Bronchial epithelial cell (primary cell): ENCODE data around the gene CD96. TPM values are rescaled to one million over a fixed set of nuclear protein-coding genes. Genes with fewer than 3 reads are reported as not detected.
"Not testable (repeated sequence)": the region's sequence is repeated elsewhere in the genome, so short reads cannot be mapped to it uniquely, and the experiment has no call there.

Experiments used
- DNase-seq: peaks from one replicate; pipeline ENCODE4 v3.0.0-alpha.2; 2010; ENCODE audit warnings: low read depth
- FAIRE-seq: peaks from 2 replicates; lab custom pipeline; 2011; peaks lifted over from hg19 to GRCh38; lab: Jason Lieb, UNC
- H3K27me3 ChIP-seq: 2 replicates; pipeline ENCODE4 v1.5.1; 2011; ENCODE audit warnings: low read length; ENCODE audit not compliant: control insufficient read depth, insufficient read depth
- H3K36me3 ChIP-seq: 2 replicates; pipeline ENCODE4 v1.5.1; 2011; ENCODE audit warnings: low read length; ENCODE audit not compliant: control insufficient read depth, insufficient read depth
- H3K4me3 ChIP-seq: 2 replicates; pipeline ENCODE4 v1.5.1; 2011; ENCODE audit warnings: mild to moderate bottlenecking, low read depth, low read length, control low read depth
- total RNA-seq: library from RNA; depleted of rRNA; stranded (reverse); fragments of >200 nt; gene quantifications from 2 replicates; pipeline ENCODE4 v1.2.1, GENCODE V29; 2014
- TF ChIP-seq, protein P1 (sequence below): IDR thresholded peaks from 2 replicates; pipeline ENCODE4 v1.5.1; 2011; ENCODE audit warnings: mild to moderate bottlenecking, moderate library complexity, low read length, control low read depth, inconsistent platforms; ENCODE audit not compliant: insufficient read depth, severe bottlenecking

The CD96 gene
- total RNA-seq, 1 donor from 2014 or later = not detected

DNA sequence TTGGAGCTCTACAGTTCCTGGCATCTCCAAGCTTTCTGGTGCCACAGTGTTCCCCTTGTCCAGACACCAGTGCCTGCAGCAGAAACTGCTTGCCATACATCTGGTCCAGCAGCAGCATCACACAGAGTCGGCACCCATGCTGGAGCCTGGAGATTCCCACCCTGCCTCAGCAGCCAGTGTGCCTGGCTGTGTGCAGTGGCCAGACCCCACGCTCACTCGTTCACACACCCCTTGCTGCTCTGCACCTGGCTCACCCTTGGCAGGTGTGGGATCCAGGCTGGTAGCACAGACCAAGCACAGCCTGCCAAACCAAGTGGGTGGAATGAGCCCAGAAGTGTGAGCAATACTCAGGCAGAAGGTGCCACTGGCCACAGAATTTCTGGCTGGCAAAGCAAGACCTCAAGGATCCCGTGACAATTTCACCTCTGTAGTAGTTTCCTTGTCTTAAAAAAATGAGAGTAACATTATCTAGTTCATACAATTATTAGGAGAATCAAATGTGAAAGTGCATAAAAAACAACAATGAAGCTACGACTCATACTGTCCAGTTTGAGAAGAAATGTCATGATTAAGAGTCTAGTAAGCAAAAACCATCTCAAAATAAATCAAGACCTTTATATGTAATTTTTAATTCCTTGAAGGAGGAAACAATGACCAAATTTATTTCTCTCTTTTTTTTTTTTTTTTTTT, 76.1 kb downstream of the CD96 start:
- no peak for FAIRE-seq
- TF ChIP-seq, protein P1, sequence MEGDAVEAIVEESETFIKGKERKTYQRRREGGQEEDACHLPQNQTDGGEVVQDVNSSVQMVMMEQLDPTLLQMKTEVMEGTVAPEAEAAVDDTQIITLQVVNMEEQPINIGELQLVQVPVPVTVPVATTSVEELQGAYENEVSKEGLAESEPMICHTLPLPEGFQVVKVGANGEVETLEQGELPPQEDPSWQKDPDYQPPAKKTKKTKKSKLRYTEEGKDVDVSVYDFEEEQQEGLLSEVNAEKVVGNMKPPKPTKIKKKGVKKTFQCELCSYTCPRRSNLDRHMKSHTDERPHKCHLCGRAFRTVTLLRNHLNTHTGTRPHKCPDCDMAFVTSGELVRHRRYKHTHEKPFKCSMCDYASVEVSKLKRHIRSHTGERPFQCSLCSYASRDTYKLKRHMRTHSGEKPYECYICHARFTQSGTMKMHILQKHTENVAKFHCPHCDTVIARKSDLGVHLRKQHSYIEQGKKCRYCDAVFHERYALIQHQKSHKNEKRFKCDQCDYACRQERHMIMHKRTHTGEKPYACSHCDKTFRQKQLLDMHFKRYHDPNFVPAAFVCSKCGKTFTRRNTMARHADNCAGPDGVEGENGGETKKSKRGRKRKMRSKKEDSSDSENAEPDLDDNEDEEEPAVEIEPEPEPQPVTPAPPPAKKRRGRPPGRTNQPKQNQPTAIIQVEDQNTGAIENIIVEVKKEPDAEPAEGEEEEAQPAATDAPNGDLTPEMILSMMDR = no peak
- no peak overlapping the region for H3K4me3 ChIP-seq
- no peaks in the 10 kb centered on the region for H3K36me3 ChIP-seq
- DNase-seq = peak; percentile 20
- no peaks in the 10 kb centered on the region for H3K27me3 ChIP-seq

DNA sequence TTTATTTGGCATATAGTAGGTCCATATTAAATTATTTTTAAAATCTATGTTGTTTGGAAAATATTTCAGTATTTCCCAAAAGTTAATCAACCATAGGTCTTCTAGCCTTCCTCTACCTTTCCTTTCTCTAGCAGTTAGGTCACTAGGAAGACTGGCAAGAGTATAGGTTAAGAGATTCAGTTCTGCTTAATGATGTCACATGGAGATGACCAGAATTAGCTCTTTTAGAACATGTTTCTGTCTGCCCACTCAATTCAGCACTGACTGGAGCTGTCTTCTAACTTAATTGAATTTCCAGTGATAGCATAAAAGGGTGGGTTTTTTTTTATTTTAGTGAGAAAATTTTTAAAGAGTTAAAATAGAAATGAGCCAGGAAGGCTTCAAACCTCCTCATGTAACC, 76.9 kb downstream of the CD96 start:
- TF ChIP-seq, protein P1 = no peak
- DNase-seq = no peak
- FAIRE-seq = no peak
- Histone ChIP-seq H3K4me3 (no peak overlapping the region), H3K36me3 (no peaks in the 10 kb centered on the region), H3K27me3 (no peaks in the 10 kb centered on the region)

DNA sequence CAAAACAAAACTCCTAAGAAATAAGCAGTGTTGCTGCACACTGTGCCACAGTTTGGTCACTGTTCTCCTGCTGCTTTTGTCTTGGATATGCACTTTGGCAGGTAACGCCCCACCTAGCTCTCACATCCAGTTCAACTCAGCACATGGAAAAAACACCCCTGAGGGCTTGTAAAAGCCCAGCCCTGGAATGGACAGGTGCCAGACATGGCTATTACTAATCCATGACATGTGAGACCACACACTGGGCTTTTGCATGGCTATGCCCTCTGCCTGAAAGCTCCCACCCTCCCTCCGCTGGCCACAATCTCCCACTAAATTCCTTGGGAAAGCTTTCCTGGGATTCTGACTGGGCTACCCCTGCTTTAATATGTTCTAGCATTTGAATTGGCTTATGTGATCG, 77.8 kb downstream of the CD96 start:
- Histone ChIP-seq H3K4me3 (no peak overlapping the region), H3K36me3 (no peaks in the 10 kb centered on the region), H3K27me3 (no peaks in the 10 kb centered on the region)
- peak; percentile 82 for DNase-seq
- no peak for FAIRE-seq
- TF ChIP-seq, protein P1 = no peak

DNA sequence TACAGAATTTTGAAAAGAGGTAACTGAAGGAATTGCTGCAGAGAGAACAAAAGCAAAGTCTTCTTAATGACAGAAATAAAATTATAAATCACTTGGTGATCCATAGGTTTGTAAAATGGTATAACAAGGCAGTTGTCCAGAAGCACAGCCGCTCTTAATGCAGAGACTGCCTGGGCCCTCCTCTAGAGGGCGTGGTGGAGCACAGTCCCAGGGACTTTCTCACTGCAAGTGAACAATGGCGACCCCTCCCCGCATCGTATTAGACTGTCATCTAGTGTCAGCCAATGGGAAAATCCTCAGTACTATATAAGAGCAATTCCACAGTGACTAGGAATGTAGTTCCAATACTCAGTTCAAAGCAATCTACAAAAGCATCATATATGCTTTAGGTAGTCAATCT, 79.5 kb downstream of the CD96 start:
- Histone ChIP-seq H3K4me3 (no peak overlapping the region), H3K36me3 (no peaks in the 10 kb centered on the region), H3K27me3 (no peaks in the 10 kb centered on the region)
- TF ChIP-seq, protein P1 = peak; percentile 44
- DNase-seq = peak; percentile 17
- FAIRE-seq = no peak

DNA sequence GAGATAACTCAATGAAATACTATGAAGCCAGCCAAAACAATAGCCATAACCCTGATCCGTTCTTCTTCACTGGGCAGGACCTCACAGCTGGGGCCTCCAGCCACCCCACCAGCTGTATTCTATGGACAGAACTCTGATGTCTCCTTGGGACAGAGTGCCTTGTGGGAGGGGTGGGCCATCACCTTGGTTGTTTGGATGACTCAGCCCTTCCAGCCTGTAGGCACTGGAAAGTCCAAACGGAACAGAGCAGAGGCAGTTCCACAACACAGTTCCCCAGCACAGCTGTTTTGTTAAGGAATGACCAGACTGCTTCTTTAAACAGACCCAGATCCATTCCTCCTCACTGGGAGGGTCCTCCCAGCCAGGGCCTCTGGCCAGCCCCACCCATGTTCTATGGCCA, 85.1 kb downstream of the CD96 start:
- FAIRE-seq (peak; percentile 18), DNase-seq (peak; percentile 49)
- Histone ChIP-seq H3K36me3 (no peaks in the 10 kb centered on the region), H3K27me3 (no peaks in the 10 kb centered on the region), H3K4me3 (no peak overlapping the region)
- TF ChIP-seq, protein P1 = no peak

DNA sequence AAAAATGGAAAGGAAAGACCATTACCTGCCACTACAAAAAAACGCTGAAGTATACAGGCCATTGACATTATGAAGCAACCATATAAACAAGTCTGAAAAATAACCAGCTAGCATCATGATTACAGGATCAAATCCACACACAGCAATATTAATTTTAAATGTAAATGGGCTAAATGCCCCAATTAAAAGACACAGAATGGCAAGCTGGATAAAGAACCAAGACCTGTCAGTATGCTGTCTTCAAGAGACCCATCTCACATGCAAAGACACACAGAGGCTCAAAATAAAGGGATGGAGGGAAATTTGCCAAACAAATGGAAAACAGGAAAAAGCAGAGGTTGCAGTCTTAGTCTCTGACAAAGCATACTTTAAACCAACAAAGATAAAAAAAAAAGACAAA, 87.0 kb downstream of the CD96 start:
- not testable (repeated sequence) for H3K36me3 ChIP-seq, FAIRE-seq, H3K27me3 ChIP-seq, H3K4me3 ChIP-seq, DNase-seq

DNA sequence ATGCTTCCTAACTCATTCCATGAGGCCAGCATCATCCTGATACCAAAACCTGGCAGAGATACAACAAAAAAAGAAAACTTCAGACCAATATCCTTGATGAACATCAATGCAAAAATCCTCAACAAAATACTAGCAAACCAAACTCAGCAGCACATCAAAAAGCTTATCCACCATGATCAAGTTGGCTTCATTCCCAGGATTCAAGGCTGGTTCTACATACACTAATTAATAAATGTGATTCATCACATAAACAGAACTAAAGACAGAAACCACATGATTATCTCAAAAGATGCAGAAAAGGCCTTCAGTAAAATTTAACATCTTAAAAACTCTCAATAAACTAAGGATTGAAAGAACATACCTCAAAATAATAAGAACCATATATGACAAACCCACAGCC, 88.6 kb downstream of the CD96 start:
- FAIRE-seq, DNase-seq, H3K36me3 ChIP-seq, H3K4me3 ChIP-seq, H3K27me3 ChIP-seq: not testable (repeated sequence)
